ENCODE measurements around the gene ANXA6.

- no peak for TF ChIP-seq CTCF (IDR thresholded peaks at IDR 0.05)
- no peak for TF ChIP-seq POLR2AphosphoS5 (IDR thresholded peaks at IDR 0.05)
- no peak for TF ChIP-seq EP300 (IDR thresholded peaks at IDR 0.05)
Measured at GRCh38 chr5:151062405-151063141, 95.0 kb downstream of the ANXA6 start.
